ENCODE measurements around the gene FBXL7. TPM values are rescaled to one million over a fixed set of nuclear protein-coding genes. Genes with fewer than 3 reads are reported as not detected.

FBXL7 gene
- polyA plus RNA-seq, 1 donor from 2014 or later, result 0.24 TPM

DNA sequence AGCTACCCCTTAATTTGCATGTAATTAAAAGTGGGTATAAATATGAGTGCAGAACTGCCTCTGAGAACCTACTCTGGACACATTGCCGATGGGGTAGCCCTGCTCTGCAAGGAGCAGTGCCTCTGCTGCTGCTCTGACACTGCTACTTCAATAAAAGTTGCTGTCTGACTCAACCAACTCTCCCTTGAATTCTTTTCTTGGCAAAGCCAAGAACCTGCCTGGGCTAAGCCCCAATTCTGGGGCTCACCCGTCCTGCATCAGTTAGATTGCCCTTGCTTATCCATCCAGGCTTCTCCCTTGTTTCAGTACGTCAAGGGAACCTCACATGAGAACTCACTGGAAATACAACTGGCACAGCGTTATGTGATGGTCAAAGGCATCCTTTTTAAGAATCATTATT lies 44.1 kb downstream of the FBXL7 start:
- no peak overlapping the region for H3K4me2 ChIP-seq (ENCODE audit: low read length)
- H4K20me1 ChIP-seq (ENCODE audit: insufficient read depth), result no peaks in the 10 kb centered on the region
- no peak overlapping the region for H3K9ac ChIP-seq (ENCODE audit: low read length)

DNA sequence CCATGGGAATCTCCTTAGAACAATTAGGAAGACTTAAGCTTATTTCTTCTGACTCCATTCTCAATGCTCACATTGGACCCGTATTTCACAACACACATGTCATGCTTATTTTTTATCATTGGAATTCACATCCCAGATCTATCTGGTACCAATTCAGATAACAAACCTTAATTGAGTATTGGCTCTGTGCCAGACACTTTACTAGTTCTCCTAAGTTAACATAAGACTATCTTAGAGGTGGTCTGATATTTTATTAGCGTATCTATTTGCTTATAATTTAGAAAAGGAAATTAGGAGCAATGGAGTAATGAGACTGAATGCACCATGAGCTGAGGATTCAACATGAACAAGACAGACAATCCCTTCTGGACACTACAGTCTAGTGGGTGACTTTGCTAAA lies 45.1 kb downstream of the FBXL7 start:
- Histone ChIP-seq H3F3A (ENCODE audit: insufficient read depth, low read length, poor library complexity, severe bottlenecking) (no peaks in the 10 kb centered on the region), H3K27ac (ENCODE audit: low read length) (no peak overlapping the region), H2AFZ (ENCODE audit: low read depth, low read length) (no peak overlapping the region), H3K9me3 (ENCODE audit: low read length) (no peaks in the 10 kb centered on the region), H4K20me1 (ENCODE audit: insufficient read depth) (no peaks in the 10 kb centered on the region), H3K36me3 (ENCODE audit: insufficient read depth, low read length) (no peaks in the 10 kb centered on the region), H3K4me3 (ENCODE audit: low read length) (no peak overlapping the region), H3K79me2 (replicated peaks; ENCODE audit: insufficient read depth, low read length) (peaks cover 9% of the 10 kb centered on the region), H3K9me2 (ENCODE audit: insufficient read depth, low read length) (no peaks in the 10 kb centered on the region), H3K9ac (ENCODE audit: low read length) (no peak overlapping the region), H3K27me3 (ENCODE audit: insufficient read depth, low read depth, low read length) (no peaks in the 10 kb centered on the region), H3K4me2 (ENCODE audit: low read length) (no peak overlapping the region)
- TF ChIP-seq SMC3 (conservative IDR thresholded peaks at IDR 0.05; ENCODE audit: poor library complexity) (no peak), EP300 (conservative IDR thresholded peaks at IDR 0.05; ENCODE audit: poor library complexity, severe bottlenecking) (no peak), MXI1 (conservative IDR thresholded peaks at IDR 0.05; ENCODE audit: poor library complexity, severe bottlenecking) (no peak), TAF1 (IDR thresholded peaks at IDR 0.05; ENCODE audit: low read depth) (no peak), POLR2AphosphoS5 (IDR thresholded peaks at IDR 0.05) (no peak), EZH2 (IDR thresholded peaks at IDR 0.05; ENCODE audit: borderline replicate concordance, insufficient read depth, low read length, poor library complexity, severe bottlenecking) (no peak)
- TF ChIP-seq, protein P1, sequence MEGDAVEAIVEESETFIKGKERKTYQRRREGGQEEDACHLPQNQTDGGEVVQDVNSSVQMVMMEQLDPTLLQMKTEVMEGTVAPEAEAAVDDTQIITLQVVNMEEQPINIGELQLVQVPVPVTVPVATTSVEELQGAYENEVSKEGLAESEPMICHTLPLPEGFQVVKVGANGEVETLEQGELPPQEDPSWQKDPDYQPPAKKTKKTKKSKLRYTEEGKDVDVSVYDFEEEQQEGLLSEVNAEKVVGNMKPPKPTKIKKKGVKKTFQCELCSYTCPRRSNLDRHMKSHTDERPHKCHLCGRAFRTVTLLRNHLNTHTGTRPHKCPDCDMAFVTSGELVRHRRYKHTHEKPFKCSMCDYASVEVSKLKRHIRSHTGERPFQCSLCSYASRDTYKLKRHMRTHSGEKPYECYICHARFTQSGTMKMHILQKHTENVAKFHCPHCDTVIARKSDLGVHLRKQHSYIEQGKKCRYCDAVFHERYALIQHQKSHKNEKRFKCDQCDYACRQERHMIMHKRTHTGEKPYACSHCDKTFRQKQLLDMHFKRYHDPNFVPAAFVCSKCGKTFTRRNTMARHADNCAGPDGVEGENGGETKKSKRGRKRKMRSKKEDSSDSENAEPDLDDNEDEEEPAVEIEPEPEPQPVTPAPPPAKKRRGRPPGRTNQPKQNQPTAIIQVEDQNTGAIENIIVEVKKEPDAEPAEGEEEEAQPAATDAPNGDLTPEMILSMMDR (IDR thresholded peaks at IDR 0.05; ENCODE audit: poor library complexity, severe bottlenecking), result no peak

More for the DNA sequence above, 44.1 kb downstream of the FBXL7 start:
- H3F3A ChIP-seq (ENCODE audit: insufficient read depth, low read length, poor library complexity, severe bottlenecking), result no peaks in the 10 kb centered on the region
- H3K9me3 ChIP-seq (ENCODE audit: low read length), result no peaks in the 10 kb centered on the region
- H3K4me3 ChIP-seq (ENCODE audit: low read length), result no peak overlapping the region
- H3K27me3 ChIP-seq (ENCODE audit: insufficient read depth, low read depth, low read length), result no peaks in the 10 kb centered on the region
- H3K79me2 ChIP-seq (replicated peaks; ENCODE audit: insufficient read depth, low read length), result peaks cover 11% of the 10 kb centered on the region
- no peak overlapping the region for H2AFZ ChIP-seq (ENCODE audit: low read depth, low read length)
- H3K27ac ChIP-seq (ENCODE audit: low read length), result no peak overlapping the region
- H3K36me3 ChIP-seq (ENCODE audit: insufficient read depth, low read length), result no peaks in the 10 kb centered on the region
- H3K9me2 ChIP-seq (ENCODE audit: insufficient read depth, low read length), result no peaks in the 10 kb centered on the region
- TF ChIP-seq EZH2 (IDR thresholded peaks at IDR 0.05; ENCODE audit: borderline replicate concordance, insufficient read depth, low read length, poor library complexity, severe bottlenecking), result no peak
- TF ChIP-seq, protein P1 (IDR thresholded peaks at IDR 0.05; ENCODE audit: poor library complexity, severe bottlenecking), result no peak
- TF ChIP-seq, protein P2, sequence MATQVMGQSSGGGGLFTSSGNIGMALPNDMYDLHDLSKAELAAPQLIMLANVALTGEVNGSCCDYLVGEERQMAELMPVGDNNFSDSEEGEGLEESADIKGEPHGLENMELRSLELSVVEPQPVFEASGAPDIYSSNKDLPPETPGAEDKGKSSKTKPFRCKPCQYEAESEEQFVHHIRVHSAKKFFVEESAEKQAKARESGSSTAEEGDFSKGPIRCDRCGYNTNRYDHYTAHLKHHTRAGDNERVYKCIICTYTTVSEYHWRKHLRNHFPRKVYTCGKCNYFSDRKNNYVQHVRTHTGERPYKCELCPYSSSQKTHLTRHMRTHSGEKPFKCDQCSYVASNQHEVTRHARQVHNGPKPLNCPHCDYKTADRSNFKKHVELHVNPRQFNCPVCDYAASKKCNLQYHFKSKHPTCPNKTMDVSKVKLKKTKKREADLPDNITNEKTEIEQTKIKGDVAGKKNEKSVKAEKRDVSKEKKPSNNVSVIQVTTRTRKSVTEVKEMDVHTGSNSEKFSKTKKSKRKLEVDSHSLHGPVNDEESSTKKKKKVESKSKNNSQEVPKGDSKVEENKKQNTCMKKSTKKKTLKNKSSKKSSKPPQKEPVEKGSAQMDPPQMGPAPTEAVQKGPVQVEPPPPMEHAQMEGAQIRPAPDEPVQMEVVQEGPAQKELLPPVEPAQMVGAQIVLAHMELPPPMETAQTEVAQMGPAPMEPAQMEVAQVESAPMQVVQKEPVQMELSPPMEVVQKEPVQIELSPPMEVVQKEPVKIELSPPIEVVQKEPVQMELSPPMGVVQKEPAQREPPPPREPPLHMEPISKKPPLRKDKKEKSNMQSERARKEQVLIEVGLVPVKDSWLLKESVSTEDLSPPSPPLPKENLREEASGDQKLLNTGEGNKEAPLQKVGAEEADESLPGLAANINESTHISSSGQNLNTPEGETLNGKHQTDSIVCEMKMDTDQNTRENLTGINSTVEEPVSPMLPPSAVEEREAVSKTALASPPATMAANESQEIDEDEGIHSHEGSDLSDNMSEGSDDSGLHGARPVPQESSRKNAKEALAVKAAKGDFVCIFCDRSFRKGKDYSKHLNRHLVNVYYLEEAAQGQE (IDR thresholded peaks at IDR 0.05; ENCODE audit: borderline replicate concordance), result no peak
- no peak for TF ChIP-seq RAD21 (conservative IDR thresholded peaks at IDR 0.05)
- no peak for TF ChIP-seq MXI1 (conservative IDR thresholded peaks at IDR 0.05; ENCODE audit: poor library complexity, severe bottlenecking)
- no peak for TF ChIP-seq POLR2AphosphoS5 (IDR thresholded peaks at IDR 0.05)
- TF ChIP-seq SMC3 (conservative IDR thresholded peaks at IDR 0.05; ENCODE audit: poor library complexity), result no peak
- no peak for TF ChIP-seq EP300 (conservative IDR thresholded peaks at IDR 0.05; ENCODE audit: poor library complexity, severe bottlenecking)
- TF ChIP-seq TAF1 (IDR thresholded peaks at IDR 0.05; ENCODE audit: low read depth), result no peak
